Measurements from ENCODE around the gene PLCD3.
A peak's percentile ranks its signal among the peaks of the same experiment; 100 is the strongest.

PLCD3 gene, protein sequence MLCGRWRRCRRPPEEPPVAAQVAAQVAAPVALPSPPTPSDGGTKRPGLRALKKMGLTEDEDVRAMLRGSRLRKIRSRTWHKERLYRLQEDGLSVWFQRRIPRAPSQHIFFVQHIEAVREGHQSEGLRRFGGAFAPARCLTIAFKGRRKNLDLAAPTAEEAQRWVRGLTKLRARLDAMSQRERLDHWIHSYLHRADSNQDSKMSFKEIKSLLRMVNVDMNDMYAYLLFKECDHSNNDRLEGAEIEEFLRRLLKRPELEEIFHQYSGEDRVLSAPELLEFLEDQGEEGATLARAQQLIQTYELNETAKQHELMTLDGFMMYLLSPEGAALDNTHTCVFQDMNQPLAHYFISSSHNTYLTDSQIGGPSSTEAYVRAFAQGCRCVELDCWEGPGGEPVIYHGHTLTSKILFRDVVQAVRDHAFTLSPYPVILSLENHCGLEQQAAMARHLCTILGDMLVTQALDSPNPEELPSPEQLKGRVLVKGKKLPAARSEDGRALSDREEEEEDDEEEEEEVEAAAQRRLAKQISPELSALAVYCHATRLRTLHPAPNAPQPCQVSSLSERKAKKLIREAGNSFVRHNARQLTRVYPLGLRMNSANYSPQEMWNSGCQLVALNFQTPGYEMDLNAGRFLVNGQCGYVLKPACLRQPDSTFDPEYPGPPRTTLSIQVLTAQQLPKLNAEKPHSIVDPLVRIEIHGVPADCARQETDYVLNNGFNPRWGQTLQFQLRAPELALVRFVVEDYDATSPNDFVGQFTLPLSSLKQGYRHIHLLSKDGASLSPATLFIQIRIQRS

DNA sequence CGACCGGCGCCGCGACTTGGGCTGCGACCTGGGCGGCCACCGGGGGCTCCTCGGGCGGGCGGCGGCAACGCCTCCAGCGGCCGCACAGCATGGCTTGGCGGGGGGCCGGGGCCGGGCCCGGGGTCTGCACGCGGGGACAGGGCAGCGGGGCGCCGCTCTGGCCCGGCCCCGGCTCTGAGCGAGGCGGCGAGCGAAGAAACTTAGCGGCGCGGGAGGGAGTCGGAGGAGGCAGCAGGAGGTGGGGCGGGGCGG lies at the start of gene PLCD3:
TSS of gene PLCD3 (minus strand) at position 196 of the 252 bp plus-strand sequence. CDS start at position 91, 105 bp downstream.
- TF ChIP-seq, protein P1, sequence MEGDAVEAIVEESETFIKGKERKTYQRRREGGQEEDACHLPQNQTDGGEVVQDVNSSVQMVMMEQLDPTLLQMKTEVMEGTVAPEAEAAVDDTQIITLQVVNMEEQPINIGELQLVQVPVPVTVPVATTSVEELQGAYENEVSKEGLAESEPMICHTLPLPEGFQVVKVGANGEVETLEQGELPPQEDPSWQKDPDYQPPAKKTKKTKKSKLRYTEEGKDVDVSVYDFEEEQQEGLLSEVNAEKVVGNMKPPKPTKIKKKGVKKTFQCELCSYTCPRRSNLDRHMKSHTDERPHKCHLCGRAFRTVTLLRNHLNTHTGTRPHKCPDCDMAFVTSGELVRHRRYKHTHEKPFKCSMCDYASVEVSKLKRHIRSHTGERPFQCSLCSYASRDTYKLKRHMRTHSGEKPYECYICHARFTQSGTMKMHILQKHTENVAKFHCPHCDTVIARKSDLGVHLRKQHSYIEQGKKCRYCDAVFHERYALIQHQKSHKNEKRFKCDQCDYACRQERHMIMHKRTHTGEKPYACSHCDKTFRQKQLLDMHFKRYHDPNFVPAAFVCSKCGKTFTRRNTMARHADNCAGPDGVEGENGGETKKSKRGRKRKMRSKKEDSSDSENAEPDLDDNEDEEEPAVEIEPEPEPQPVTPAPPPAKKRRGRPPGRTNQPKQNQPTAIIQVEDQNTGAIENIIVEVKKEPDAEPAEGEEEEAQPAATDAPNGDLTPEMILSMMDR (IDR thresholded peaks at IDR 0.05; ENCODE audit: insufficient read depth, low read depth, low read length, missing control alignments): no peak
- H3K4me3 ChIP-seq (ENCODE audit: low read depth, low read length): peak within 1 kb of the TSS; percentile 86
- DNase-seq (ENCODE audit: low read depth): no peak

DNA sequence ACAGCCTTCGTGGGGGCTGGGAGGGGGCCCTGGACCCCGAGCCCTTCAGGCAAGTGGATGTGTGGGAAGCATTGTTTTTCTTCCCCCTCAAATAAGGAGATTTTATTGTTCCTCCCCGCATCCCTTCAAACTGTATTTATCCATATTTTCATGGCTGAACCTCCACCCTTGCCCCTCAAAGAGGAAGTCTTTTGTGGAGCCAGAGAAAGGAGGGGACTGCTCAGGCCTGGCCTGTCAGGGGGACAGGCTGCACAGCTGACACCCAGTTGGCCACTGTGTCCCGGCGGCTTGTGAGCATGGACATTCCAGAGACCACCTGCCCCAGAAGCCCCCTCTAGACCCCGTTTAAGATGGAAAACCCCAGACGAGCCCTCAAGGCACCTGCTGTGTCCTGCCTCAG lies 45.2 kb upstream of the PLCD3 start:
- no peak overlapping the region for H3K4me3 ChIP-seq (ENCODE audit: low read depth, low read length)
- TF ChIP-seq, protein P1 (IDR thresholded peaks at IDR 0.05; ENCODE audit: insufficient read depth, low read depth, low read length, missing control alignments): no peak
- DNase-seq (ENCODE audit: low read depth): no peak

DNA sequence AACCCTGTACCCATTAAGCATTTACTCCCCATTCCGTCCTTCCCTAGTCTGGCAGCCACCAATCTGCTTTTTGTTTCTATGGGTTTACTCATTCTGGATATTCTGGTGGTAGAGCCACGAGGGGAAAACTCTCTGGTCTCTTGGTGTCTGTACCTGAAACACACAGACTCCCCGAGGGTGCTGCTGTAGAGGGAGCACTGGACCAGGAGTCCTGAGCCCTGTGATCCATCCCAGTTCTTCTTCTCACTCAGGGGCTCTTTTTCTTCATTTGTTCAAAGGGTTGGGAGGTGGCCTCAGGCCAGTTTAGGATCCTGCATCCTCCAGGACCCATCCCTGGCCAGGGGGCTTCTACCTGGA lies 43.4 kb upstream of the PLCD3 start:
- TF ChIP-seq, protein P1 (IDR thresholded peaks at IDR 0.05; ENCODE audit: insufficient read depth, low read depth, low read length, missing control alignments): no peak
- H3K4me3 ChIP-seq (ENCODE audit: low read depth, low read length): no peak overlapping the region
- no peak for DNase-seq (ENCODE audit: low read depth)

DNA sequence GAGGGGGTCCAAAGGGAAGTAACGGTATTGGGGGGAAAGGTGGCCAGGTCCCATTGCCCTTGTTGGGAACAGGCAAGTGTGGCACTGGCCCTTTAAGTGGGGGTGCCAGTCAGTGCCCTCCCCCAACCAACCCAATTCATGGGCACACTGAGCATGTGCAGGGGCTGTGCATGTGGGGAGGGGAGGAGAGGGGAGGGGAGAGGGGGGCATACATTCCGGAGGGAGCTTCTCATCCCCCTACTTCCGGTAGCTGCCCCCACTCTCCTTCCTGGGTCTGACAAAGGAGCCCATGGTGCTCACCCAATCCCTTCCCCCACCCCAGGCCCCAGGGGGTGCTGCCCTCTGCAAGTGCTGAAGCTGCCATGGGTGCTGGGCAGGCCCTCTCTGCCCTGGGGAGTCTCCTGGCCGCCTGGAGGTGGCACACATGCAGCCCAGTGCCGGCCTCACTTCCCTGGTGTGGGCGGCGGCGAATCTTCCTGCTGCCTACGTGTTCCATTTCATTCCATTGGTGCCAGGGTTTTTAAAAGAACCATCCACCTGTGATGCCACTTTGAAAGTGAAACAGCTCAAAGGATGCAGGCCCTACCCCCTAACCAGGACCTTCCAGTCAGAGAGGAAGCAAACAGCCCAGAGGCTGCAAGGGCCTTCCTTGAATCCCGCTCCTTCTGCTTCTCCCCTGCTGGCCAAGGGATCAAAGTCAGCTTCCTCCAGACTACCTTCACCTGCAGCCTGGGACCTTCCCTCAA lies 40.4 kb upstream of the PLCD3 start:
- TF ChIP-seq, protein P1 (IDR thresholded peaks at IDR 0.05; ENCODE audit: insufficient read depth, low read depth, low read length, missing control alignments): no peak
- DNase-seq (ENCODE audit: low read depth): peak; percentile 57
- peak overlapping the region; percentile 5 for H3K4me3 ChIP-seq (ENCODE audit: low read depth, low read length)

DNA sequence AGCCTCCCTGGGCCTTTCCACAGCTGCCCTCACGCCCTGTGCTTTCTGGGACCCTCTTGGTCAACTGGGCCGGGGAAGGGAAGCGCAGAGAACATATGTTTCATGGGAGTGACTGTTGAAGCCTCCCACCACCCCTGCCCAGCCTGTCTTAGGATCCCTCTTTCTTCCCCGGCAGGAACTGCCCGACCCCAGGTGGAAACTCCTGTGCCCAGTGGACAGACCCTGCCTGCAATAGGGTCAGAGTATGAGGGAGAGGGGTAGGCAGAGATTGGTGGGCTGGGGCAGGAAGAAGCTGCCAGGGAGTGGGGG lies 39.9 kb upstream of the PLCD3 start:
- TF ChIP-seq, protein P1 (IDR thresholded peaks at IDR 0.05; ENCODE audit: insufficient read depth, low read depth, low read length, missing control alignments): no peak
- H3K4me3 ChIP-seq (ENCODE audit: low read depth, low read length): no peak overlapping the region
- DNase-seq (ENCODE audit: low read depth): no peak

DNA sequence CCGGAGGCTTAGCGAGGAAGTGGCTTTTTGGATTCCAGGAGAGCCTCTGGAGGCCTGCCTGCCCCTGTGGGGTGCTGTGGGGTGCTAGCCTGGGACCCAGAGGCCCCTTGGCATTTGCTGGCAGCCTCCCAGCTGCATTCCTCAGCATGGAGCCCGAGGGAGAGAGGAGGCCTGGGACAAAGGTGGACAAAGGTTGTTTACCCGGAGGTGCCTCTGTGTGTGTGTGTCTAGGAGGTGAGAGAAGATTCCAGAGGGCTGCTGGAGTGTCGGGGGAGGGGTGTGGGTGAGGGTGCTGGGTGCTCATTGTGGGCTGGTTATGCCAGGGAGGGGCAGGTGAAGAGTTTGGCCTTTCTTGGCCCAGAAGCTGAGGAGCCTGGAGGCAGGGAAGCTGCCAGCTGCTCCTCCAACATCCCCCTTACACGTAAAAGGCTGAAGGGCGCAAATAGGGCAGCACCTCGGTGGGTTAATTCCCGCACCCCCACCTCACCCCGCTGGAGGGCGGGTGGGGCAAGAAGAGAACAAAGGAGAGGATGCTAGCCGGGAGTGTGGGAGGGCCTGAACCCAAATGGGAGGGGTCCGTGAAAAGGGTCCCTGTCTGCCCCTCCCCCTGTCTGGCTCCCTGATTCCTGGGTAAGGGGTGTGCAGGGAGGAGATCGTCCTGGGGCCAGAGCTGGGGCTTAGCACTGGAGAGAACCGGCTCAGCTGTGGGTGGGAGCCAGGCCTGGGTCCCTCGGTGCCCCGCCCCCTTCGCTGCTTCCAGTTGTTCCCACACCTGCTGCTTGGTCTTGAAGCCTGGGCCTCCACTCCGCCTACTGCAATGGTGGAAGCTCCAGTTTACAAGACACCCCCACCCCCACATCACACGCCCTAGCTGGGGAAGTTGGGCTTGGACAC lies 39.3 kb upstream of the PLCD3 start:
- DNase-seq (ENCODE audit: low read depth): no peak
- H3K4me3 ChIP-seq (ENCODE audit: low read depth, low read length): no peak overlapping the region

More for the DNA sequence above, 39.3 kb upstream of the PLCD3 start:
- TF ChIP-seq, protein P1 (IDR thresholded peaks at IDR 0.05; ENCODE audit: insufficient read depth, low read depth, low read length, missing control alignments): no peak
